ENCODE measurements around the gene KREMEN2. TPM values are rescaled to one million over a fixed set of nuclear protein-coding genes. Genes with fewer than 3 reads are reported as not detected.

KREMEN2 gene
- polyA plus RNA-seq, 2 of the 4 experiments (the other 2 are of a cell fraction) = 0.35 to 1.5 TPM

DNA sequence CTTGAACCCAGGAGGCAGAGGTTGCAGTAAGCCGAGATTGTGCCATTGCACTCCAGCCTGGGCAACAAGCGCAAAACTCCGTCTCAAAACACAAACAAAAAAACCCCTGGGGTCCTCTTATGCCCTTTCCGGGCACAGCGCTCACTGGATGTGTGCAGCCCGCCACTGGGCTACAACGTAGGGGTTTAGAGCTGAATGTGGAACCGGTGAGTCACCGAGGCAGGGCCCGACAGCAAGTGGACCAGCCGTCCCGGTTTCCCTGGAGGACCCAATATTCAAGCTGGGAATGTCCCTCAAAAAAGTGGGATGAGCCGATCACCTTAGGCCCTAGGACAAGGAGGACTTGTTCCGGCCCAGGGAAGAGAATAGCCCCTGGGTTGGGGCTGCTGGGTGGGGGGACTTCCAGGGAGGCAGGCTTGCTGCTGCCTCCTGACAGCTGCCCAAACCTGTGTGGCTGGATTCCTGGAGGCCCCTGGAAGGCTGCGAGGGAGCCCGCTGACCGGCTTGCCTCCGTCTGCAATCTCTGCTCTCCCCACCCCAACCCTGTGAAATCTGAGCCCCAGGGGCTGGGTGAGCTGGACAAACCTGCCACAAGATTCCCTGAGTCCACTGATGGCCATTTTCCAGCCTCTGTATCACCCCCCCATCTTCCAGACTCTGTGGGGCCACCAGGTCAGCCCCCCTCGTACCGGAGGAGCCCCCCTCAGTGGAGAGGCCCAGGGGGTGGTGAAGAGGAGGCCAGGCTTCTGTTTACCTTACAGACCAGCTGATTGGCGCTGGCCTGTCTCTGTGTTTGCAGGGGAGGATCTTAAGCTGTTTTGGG is 45.7 kb downstream of the KREMEN2 start:
- TF ChIP-seq EP300 (IDR thresholded peaks at IDR 0.05) (no peak), ZC3H11A (IDR thresholded peaks at IDR 0.05) (no peak), BHLHE40 (IDR thresholded peaks at IDR 0.05; ENCODE audit: low read depth, low read length) (no peak), KDM1A (IDR thresholded peaks at IDR 0.05; ENCODE audit: low read depth) (no peak), KDM5A (IDR thresholded peaks at IDR 0.05) (no peak), SREBF2 (IDR thresholded peaks at IDR 0.05) (no peak), TFCP2L1 (CRISPR knock-in tag; IDR thresholded peaks at IDR 0.05) (no peak), ZNF302 (CRISPR knock-in tag; IDR thresholded peaks at IDR 0.05) (no peak)
- TF ChIP-seq, protein P1, sequence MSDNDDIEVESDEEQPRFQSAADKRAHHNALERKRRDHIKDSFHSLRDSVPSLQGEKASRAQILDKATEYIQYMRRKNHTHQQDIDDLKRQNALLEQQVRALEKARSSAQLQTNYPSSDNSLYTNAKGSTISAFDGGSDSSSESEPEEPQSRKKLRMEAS (IDR thresholded peaks at IDR 0.05) = no peak
- TF ChIP-seq, protein P2, sequence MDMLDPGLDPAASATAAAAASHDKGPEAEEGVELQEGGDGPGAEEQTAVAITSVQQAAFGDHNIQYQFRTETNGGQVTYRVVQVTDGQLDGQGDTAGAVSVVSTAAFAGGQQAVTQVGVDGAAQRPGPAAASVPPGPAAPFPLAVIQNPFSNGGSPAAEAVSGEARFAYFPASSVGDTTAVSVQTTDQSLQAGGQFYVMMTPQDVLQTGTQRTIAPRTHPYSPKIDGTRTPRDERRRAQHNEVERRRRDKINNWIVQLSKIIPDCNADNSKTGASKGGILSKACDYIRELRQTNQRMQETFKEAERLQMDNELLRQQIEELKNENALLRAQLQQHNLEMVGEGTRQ (IDR thresholded peaks at IDR 0.05) = no peak
- TF ChIP-seq, protein P3, sequence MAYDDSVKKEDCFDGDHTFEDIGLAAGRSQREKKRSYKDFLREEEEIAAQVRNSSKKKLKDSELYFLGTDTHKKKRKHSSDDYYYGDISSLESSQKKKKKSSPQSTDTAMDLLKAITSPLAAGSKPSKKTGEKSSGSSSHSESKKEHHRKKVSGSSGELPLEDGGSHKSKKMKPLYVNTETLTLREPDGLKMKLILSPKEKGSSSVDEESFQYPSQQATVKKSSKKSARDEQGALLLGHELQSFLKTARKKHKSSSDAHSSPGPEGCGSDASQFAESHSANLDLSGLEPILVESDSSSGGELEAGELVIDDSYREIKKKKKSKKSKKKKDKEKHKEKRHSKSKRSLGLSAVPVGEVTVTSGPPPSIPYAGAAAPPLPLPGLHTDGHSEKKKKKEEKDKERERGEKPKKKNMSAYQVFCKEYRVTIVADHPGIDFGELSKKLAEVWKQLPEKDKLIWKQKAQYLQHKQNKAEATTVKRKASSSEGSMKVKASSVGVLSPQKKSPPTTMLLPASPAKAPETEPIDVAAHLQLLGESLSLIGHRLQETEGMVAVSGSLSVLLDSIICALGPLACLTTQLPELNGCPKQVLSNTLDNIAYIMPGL (CRISPR knock-in tag; IDR thresholded peaks at IDR 0.05; ENCODE audit: borderline replicate concordance) = no peak
- TF ChIP-seq, protein P4, sequence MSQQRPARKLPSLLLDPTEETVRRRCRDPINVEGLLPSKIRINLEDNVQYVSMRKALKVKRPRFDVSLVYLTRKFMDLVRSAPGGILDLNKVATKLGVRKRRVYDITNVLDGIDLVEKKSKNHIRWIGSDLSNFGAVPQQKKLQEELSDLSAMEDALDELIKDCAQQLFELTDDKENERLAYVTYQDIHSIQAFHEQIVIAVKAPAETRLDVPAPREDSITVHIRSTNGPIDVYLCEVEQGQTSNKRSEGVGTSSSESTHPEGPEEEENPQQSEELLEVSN (IDR thresholded peaks at IDR 0.05; ENCODE audit: borderline replicate concordance, low read depth) = no peak
- FAIRE-seq (no peak), ATAC-seq (no peak), DNase-seq (ENCODE audit: low read depth in 1 of 2, low spot score in 1 of 2) (no peak)
- H3K4me1 ChIP-seq = peaks cover 23% of the 10 kb centered on the region
- no peaks in the 10 kb centered on the region for H3K9me3 ChIP-seq
- 0 out of 6 replicates have a peak overlapping the region, but pooled peaks of 1 of the 2 experiments have one; percentile 1 for H3K27ac ChIP-seq
- ChIA-PET POLR2A (interaction anchor here (3.7 kb wide), 1 partner anchor 11 kb away, joined by 31 read pairs; the partner anchor contains the start of gene TNFRSF12A), CTCF (interaction anchor here (0.9 to 14.8 kb wide), 5 partner anchors 11 to 83 kb away, joined by 3 to 214 read pairs (median 3); partner anchors contain the start of genes CLDN6, HCFC1R1, THOC6 and TNFRSF12A)
- 86% methylated on average over 19 of the region's 21 CpGs for WGBS (ENCODE audit: missing lambda C conversion rate)
- H3K4me2 ChIP-seq = no peak overlapping the region
- no peak overlapping the region for H3K4me3 ChIP-seq

DNA sequence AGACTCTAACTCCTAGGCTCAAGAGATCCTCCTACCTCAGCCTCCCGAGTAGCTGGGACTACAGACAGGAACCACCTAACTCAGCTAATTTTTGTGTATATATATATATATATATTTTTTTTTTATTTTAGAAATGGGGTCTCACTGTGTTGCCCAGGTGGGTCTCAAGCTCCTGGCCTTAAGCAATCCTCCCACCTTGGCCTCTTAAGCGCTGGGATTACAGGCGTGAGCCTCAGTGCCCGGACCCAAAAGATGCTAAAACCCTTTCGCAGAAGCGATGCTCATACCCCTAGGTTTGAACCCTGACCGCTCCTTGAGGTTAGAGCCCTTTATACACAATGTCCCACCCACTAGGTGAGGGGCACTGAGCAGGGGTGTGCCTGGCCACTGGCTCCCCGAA is 46.4 kb downstream of the KREMEN2 start:
- DNase-seq (ENCODE audit: low read depth in 1 of 2, low spot score in 1 of 2) = no peak
- Histone ChIP-seq H3K4me3 (no peak overlapping the region), H3K9me3 (no peaks in the 10 kb centered on the region), H3K4me2 (no peak overlapping the region), H3K27ac (no peak overlapping the region), H3K4me1 (peaks cover 20% of the 10 kb centered on the region)
- no peak for FAIRE-seq
- TF ChIP-seq HDAC2 (IDR thresholded peaks at IDR 0.05) (no peak), TP53 (CRISPR knock-in tag; IDR thresholded peaks at IDR 0.05) (no peak), CBX2 (IDR thresholded peaks at IDR 0.05; ENCODE audit: borderline replicate concordance, low read depth) (no peak), BHLHE40 (IDR thresholded peaks at IDR 0.05; ENCODE audit: low read depth, low read length) (no peak)
- TF ChIP-seq, protein P5, sequence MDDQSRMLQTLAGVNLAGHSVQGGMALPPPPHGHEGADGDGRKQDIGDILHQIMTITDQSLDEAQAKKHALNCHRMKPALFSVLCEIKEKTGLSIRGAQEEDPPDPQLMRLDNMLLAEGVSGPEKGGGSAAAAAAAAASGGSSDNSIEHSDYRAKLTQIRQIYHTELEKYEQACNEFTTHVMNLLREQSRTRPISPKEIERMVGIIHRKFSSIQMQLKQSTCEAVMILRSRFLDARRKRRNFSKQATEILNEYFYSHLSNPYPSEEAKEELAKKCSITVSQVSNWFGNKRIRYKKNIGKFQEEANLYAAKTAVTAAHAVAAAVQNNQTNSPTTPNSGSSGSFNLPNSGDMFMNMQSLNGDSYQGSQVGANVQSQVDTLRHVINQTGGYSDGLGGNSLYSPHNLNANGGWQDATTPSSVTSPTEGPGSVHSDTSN (IDR thresholded peaks at IDR 0.05) = no peak
- ChIA-PET POLR2A (interaction anchor here (3.7 kb wide), 1 partner anchor 11 kb away, joined by 31 read pairs; the partner anchor contains the start of gene TNFRSF12A), CTCF (interaction anchor here (0.9 to 14.8 kb wide), 4 partner anchors 10 to 40 kb away, joined by 3 to 214 read pairs (median 58); partner anchors contain the start of genes CLDN6, HCFC1R1, THOC6 and TNFRSF12A)
- no peak for ATAC-seq
- WGBS (ENCODE audit: missing lambda C conversion rate) = 93% methylated on average over 7 of the region's 8 CpGs

DNA sequence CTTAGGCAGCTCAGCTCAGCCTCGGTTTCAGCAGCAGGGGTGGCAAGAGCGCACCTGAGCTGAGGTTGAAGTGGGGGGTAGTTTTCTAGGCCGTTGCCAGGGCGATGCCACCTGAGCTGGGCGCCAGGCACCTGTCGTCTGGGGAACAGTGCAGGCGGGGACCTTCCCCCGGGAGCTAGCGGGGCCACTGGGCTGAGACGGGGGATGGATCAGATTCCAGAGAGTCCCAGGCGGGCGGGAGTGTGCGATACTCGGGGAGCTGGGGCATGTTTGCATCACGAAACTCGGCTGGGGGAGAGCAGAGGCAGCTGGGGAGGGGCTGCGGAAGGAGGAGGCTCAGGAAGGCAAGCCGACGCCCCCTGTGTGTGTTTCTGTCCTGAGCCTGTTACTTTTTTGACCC is 48.2 kb downstream of the KREMEN2 start:
- peaks cover 15% of the 10 kb centered on the region for H3K4me1 ChIP-seq
- TF ChIP-seq FOXS1 (CRISPR knock-in tag; IDR thresholded peaks at IDR 0.05) = no peak
- TF ChIP-seq NFE2L2 (conservative IDR thresholded peaks at IDR 0.05; ENCODE audit: low read length) = no peak
- TF ChIP-seq FOSB (CRISPR knock-in tag; IDR thresholded peaks at IDR 0.05) = no peak
- TF ChIP-seq RCOR1 (IDR thresholded peaks at IDR 0.05; ENCODE audit: low read depth, low read length) = no peak
- no peak for TF ChIP-seq POLR2AphosphoS2 (conservative IDR thresholded peaks at IDR 0.05; ENCODE audit: low read length)
- DNase-seq (ENCODE audit: low read depth in 1 of 2, low spot score in 1 of 2) (no peak), FAIRE-seq (no peak), ATAC-seq (no peak)
- H3K27ac ChIP-seq = no peak overlapping the region; a peak in 1 of 6 replicates
- 88% methylated on average over 17 of the region's 19 CpGs for WGBS (ENCODE audit: missing lambda C conversion rate)
- POLR2A ChIA-PET = interaction anchor here (3.7 kb wide), 1 partner anchor 9 kb away, joined by 31 read pairs; the partner anchor contains the start of gene TNFRSF12A
- H3K9me3 ChIP-seq = no peaks in the 10 kb centered on the region
- CTCF ChIA-PET = interaction anchor here (0.9 to 14.8 kb wide), 3 partner anchors 8 to 17 kb away, joined by 4 to 214 read pairs (median 112); partner anchors contain the start of genes CLDN6, HCFC1R1, THOC6 and TNFRSF12A
- no peak overlapping the region for H3K4me3 ChIP-seq
- no peak overlapping the region for H3K4me2 ChIP-seq
